ENCODE results near the gene ANGPTL4. TPM values are rescaled to one million over a fixed set of nuclear protein-coding genes. Genes with fewer than 3 reads are reported as not detected.

ANGPTL4 gene
- total and polyA plus RNA-seq, 9 of the 15 experiments (the other 6 are each of a cell fraction or from before 2014, with no cell fraction given), result 0.05 to 0.77 (median 0.22) TPM; not detected in 4

DNA sequence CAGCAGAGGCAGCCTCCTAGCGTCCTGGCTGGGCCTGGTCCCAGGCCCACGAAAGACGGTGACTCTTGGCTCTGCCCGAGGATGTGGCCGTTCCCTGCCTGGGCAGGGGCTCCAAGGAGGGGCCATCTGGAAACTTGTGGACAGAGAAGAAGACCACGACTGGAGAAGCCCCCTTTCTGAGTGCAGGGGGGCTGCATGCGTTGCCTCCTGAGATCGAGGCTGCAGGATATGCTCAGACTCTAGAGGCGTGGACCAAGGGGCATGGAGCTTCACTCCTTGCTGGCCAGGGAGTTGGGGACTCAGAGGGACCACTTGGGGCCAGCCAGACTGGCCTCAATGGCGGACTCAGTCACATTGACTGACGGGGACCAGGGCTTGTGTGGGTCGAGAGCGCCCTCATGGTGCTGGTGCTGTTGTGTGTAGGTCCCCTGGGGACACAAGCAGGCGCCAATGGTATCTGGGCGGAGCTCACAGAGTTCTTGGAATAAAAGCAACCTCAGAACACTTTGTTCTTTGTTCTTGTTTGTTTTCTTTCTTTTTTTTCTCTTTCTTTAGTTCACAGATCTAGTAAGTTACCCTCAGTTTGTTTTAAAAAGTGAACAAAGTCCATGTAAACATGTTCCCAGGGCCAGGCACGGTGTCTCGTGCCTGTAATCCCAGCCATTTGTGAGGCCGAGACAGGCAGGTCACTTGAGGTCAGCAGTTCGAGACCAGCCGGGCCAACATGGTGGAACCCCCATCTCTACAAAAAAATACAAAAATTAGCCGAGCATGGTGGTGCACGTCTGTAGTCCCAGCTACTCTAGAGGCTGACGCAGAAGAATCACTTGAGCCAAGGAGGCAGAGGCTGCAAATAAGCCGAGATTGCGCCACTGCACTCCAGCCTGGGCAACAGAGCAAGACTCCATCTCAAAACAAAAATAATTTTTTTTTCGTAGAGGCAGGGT, 10.2 kb downstream of the ANGPTL4 start (continued):
- TF ChIP-seq, protein P1, sequence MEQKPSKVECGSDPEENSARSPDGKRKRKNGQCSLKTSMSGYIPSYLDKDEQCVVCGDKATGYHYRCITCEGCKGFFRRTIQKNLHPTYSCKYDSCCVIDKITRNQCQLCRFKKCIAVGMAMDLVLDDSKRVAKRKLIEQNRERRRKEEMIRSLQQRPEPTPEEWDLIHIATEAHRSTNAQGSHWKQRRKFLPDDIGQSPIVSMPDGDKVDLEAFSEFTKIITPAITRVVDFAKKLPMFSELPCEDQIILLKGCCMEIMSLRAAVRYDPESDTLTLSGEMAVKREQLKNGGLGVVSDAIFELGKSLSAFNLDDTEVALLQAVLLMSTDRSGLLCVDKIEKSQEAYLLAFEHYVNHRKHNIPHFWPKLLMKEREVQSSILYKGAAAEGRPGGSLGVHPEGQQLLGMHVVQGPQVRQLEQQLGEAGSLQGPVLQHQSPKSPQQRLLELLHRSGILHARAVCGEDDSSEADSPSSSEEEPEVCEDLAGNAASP (IDR thresholded peaks at IDR 0.05), result peak; percentile 88
- no peak for TF ChIP-seq ZNF165 (CRISPR knock-in tag; IDR thresholded peaks at IDR 0.05; ENCODE audit: borderline replicate concordance)
- 0 out of 2 replicates have a peak, but pooled peaks have one; percentile 20 for TF ChIP-seq DPF2 (IDR thresholded peaks at IDR 0.05)
- TF ChIP-seq ARNT (IDR thresholded peaks at IDR 0.05), result no peak
- TF ChIP-seq, protein P2, sequence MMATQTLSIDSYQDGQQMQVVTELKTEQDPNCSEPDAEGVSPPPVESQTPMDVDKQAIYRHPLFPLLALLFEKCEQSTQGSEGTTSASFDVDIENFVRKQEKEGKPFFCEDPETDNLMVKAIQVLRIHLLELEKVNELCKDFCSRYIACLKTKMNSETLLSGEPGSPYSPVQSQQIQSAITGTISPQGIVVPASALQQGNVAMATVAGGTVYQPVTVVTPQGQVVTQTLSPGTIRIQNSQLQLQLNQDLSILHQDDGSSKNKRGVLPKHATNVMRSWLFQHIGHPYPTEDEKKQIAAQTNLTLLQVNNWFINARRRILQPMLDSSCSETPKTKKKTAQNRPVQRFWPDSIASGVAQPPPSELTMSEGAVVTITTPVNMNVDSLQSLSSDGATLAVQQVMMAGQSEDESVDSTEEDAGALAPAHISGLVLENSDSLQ (IDR thresholded peaks at IDR 0.05), result peak; percentile 67; the same call in 1 of the 2 replicates
- peak in 2 of 3 experiments; percentile 8 to 66 for TF ChIP-seq YY1 (IDR thresholded peaks at IDR 0.05; ENCODE audit: borderline replicate concordance in 1 of 3, control insufficient read depth in 1 of 3, extremely low read depth in 1 of 3, insufficient read depth in 3 of 3, insufficient read length in 1 of 3, insufficient replicate concordance in 2 of 3, low read depth in 1 of 3, low read length in 2 of 3)
- no peak for TF ChIP-seq MAZ (CRISPR knock-in tag; conservative IDR thresholded peaks at IDR 0.05 in 1 of 2, IDR thresholded peaks at IDR 0.05 in 1 of 2)
- TF ChIP-seq CC2D1A (IDR thresholded peaks at IDR 0.05), result 0 out of 2 replicates have a peak, but pooled peaks have one; percentile 7
- no peak for TF ChIP-seq ZNF354B (CRISPR knock-in tag; IDR thresholded peaks at IDR 0.05)
- no peak for TF ChIP-seq HNRNPH1 (optimal IDR thresholded peaks at IDR 0.05; ENCODE audit: low read depth, low read length)
- TF ChIP-seq, protein P3, sequence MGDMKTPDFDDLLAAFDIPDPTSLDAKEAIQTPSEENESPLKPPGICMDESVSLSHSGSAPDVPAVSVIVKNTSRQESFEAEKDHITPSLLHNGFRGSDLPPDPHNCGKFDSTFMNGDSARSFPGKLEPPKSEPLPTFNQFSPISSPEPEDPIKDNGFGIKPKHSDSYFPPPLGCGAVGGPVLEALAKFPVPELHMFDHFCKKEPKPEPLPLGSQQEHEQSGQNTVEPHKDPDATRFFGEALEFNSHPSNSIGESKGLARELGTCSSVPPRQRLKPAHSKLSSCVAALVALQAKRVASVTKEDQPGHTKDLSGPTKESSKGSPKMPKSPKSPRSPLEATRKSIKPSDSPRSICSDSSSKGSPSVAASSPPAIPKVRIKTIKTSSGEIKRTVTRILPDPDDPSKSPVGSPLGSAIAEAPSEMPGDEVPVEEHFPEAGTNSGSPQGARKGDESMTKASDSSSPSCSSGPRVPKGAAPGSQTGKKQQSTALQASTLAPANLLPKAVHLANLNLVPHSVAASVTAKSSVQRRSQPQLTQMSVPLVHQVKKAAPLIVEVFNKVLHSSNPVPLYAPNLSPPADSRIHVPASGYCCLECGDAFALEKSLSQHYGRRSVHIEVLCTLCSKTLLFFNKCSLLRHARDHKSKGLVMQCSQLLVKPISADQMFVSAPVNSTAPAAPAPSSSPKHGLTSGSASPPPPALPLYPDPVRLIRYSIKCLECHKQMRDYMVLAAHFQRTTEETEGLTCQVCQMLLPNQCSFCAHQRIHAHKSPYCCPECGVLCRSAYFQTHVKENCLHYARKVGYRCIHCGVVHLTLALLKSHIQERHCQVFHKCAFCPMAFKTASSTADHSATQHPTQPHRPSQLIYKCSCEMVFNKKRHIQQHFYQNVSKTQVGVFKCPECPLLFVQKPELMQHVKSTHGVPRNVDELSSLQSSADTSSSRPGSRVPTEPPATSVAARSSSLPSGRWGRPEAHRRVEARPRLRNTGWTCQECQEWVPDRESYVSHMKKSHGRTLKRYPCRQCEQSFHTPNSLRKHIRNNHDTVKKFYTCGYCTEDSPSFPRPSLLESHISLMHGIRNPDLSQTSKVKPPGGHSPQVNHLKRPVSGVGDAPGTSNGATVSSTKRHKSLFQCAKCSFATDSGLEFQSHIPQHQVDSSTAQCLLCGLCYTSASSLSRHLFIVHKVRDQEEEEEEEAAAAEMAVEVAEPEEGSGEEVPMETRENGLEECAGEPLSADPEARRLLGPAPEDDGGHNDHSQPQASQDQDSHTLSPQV (IDR thresholded peaks at IDR 0.05), result 0 out of 2 replicates have a peak, but pooled peaks have one; percentile 40
- 0 out of 2 replicates have a peak, but pooled peaks have one; percentile 12 for TF ChIP-seq JUND (IDR thresholded peaks at IDR 0.05; ENCODE audit: borderline replicate concordance, low read depth, low read length)
- no peak; the same call in 2 of the 3 replicates for TF ChIP-seq JUND (tag; IDR thresholded peaks at IDR 0.05; ENCODE audit: borderline replicate concordance, low read depth, low read length)
